Spinal cord (tissue), 10 donors: ENCODE data around the gene FNIP1. TPM values are rescaled to one million over a fixed set of nuclear protein-coding genes. Genes with fewer than 3 reads are reported as not detected.
"Not testable (repeated sequence)": the region's sequence is repeated elsewhere in the genome, so short reads cannot be mapped to it uniquely, and the experiment has no call there.

Experiments used
- DNase-seq, 6 donors: peaks; one replicate each; pipeline versions ENCODE4 v3.0.0 to v3.0.0-alpha.2; 2013 to 2015; ENCODE audit warnings: low spot score in 6 of 6, low read depth in 4 of 6
- H3K27ac ChIP-seq: one replicate; pipeline ENCODE4 v1.5.1; 2013; ENCODE audit warnings: low read depth, low read length, control low read depth
- H3K27me3 ChIP-seq: one replicate; pipeline ENCODE4 v1.6.1; 2013; ENCODE audit warnings: low read length; ENCODE audit not compliant: control insufficient read depth, insufficient read depth
- H3K36me3 ChIP-seq: one replicate; pipeline ENCODE4 v1.6.1; 2013; ENCODE audit warnings: low read length; ENCODE audit not compliant: control insufficient read depth, insufficient read depth
- H3K4me1 ChIP-seq: one replicate; pipeline ENCODE4 v1.6.1; 2013; ENCODE audit warnings: low read length; ENCODE audit not compliant: control insufficient read depth, insufficient read depth
- H3K4me3 ChIP-seq: one replicate; pipeline ENCODE4 v1.5.1; 2013; ENCODE audit warnings: low read depth, low read length, control low read depth
- H3K9me3 ChIP-seq: one replicate; pipeline ENCODE4 v1.6.1; 2013; ENCODE audit warnings: low read length; ENCODE audit not compliant: control insufficient read depth, insufficient read depth
- WGBS: methylation state at CpG from one replicate; pipeline ENCODE4 v1.1.5; 2013; ENCODE audit warnings: missing lambda C conversion rate; ENCODE audit not compliant: insufficient coverage; 5-methylcytosine and 5-hydroxymethylcytosine counted together
- polyA plus RNA-seq, 2 donors: library from polyadenylated mRNA; unstranded; fragments of 120-200 nt; gene quantifications; one replicate each; pipeline ENCODE4 v1.2.1, GENCODE V29; 2013; ENCODE audit not compliant: insufficient read length in 2 of 2
- total RNA-seq, 2 donors: library from RNA; depleted of rRNA in 1 of 2; stranded (reverse); fragments of 120-200 nt in 1 of 2; fragments of >200 nt in 1 of 2; gene quantifications; one replicate each; pipeline versions ENCODE4 v1.2.3 to v1.2.4, GENCODE V29; 2013 to 2014
- donor health status: healthy.

The FNIP1 gene
- total and polyA plus RNA-seq, 4 donors = 17.8 to 62.7 (median 26.3) TPM

DNA sequence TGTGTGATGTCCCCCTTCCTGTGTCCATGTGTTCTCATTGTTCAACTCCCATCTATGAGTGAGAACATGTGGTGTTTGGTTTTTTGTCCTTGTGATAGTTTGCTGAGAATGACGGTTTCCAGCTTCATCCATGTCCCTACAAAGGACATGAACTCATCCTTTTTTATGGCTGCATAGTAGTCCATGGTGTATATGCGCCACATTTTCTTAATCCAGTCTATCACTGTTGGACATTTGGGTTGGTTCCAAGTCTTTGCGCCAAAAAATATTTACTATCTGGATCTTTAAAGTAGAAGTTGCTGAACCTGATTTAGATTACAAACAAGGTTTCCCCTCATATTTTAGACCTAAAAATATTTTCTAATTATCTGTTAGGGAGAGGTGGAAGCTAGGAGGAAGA, 79.7 kb downstream of the FNIP1 start:
- DNase-seq = not testable (repeated sequence)

DNA sequence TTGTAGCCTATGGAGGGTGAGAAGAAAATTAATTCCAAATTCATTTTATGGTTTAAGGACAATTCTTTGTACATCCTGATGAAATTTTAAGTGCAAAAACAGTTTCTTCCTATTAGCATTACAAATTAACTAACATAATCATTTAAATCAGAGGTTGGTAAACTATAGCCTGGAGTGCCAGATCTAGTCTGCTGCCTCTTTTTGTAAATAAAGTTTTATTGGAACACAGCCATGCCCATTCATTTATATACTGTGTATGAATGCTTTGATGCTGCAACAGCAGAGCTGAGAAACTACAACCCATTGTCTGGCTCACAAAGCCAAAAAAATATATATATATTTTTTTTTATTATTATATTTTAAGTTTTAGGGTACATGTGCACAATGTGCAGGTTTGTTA, 80.2 kb downstream of the FNIP1 start:
- no peak overlapping the region for H3K27ac ChIP-seq
- H3K4me1 ChIP-seq = no peaks in the 10 kb centered on the region
- no peak overlapping the region for H3K4me3 ChIP-seq
- no peaks in the 10 kb centered on the region for H3K27me3 ChIP-seq
- H3K36me3 ChIP-seq = no peaks in the 10 kb centered on the region
- H3K9me3 ChIP-seq = peaks cover 3% of the 10 kb centered on the region
- no peak for DNase-seq

More for the DNA sequence above, 79.7 kb downstream of the FNIP1 start:
- H3K4me3 ChIP-seq, H3K36me3 ChIP-seq, H3K27ac ChIP-seq, H3K27me3 ChIP-seq, H3K4me1 ChIP-seq, H3K9me3 ChIP-seq: not testable (repeated sequence)
- WGBS = no CpG with 5 or more reads among the region's 3 CpGs

DNA sequence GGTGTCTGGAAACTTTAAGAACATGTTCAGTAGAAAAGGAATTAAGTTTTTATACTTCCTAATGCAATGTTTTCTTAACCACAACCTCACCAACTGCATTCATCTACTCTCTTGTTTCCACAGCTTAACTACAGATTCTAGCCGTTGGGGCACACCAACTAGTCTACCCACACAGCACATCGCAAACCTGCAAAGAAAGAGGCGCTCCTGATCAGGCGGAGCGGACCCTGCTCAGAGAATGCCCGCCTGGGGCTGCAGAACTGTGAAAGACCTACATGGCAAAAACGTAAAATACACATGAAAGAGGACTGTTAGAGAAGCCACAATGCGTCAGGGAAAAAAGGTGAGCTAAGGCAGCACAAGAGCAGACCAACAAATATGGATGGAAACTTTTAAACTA, 86.4 kb downstream of the FNIP1 start:
- H3K4me3 ChIP-seq = no peak overlapping the region

DNA sequence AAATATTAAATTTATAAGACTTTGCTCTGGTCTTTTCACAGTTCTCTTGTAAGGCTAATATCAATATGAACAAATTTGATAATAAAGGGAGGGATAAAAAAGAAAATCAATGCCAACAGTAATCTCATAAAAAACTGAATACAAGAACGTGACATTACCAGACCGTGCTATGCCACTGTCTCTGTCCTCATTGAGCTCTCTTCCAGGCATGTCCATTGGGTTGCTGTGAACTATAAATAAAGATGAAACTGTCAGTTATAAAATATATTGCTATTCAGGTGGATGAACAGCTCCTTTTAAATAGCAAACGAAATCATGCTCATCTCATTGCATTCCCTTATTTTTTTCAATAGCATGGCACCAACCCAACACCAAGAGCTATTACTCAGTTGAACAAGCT, 87.8 kb downstream of the FNIP1 start:
- no CpG with 5 or more reads among the region's 3 CpGs for WGBS
- no peak overlapping the region for H3K4me3 ChIP-seq
- no peaks in the 10 kb centered on the region for H3K9me3 ChIP-seq
- no peaks in the 10 kb centered on the region for H3K27me3 ChIP-seq
- H3K36me3 ChIP-seq = peaks cover 6% of the 10 kb centered on the region
- no peak for DNase-seq
- no peaks in the 10 kb centered on the region for H3K4me1 ChIP-seq
- no peak overlapping the region for H3K27ac ChIP-seq

More for the DNA sequence above, 86.4 kb downstream of the FNIP1 start:
- Histone ChIP-seq H3K9me3 (no peaks in the 10 kb centered on the region), H3K27ac (no peak overlapping the region), H3K36me3 (peaks cover 1% of the 10 kb centered on the region), H3K4me1 (no peaks in the 10 kb centered on the region), H3K27me3 (no peaks in the 10 kb centered on the region)
- WGBS = 79% methylated on average over 3 of the region's 8 CpGs
- DNase-seq = no peak

DNA sequence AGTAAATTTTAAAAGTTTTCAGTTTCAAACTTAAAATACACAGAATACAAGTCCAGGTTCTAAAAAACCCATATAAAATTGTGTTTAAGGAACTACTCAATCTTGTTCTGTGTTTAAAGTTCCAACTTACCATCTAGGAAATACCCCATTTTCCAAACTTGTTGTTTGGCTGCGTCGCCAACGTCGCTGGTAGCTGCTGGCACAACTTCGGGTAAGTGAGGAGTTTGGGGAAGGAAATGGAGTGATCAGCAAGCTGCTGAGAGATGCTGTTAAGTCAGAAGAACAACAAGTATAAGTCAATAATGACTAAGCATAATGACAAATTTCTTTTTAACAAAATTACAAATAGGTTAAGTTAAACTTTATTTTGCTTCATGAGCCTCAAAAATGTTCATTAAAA, 90.5 kb downstream of the FNIP1 start:
- Histone ChIP-seq H3K4me3 (no peak overlapping the region), H3K27ac (no peak overlapping the region), H3K4me1 (no peaks in the 10 kb centered on the region), H3K9me3 (no peaks in the 10 kb centered on the region), H3K36me3 (peaks cover 6% of the 10 kb centered on the region), H3K27me3 (no peaks in the 10 kb centered on the region)
- WGBS = no CpG with 5 or more reads among the region's 5 CpGs
- no peak for DNase-seq

DNA sequence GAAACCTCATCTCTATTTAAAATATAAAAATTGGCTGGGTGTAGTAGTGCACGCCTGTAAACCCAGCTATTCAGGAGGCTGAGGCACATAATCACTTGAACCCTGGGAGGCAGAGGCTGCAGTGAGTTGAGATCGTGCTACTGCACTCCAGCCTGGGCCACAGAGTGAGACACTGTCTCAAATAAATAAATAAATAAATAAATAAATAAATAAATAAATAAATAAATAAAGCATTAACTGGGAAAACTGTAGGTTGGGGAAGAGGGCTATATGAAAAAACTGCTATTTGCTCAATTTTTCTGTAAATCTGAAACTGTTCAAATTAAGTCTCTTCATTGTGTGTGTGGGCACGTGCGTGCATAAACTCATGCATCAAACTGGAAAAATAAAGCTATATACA, 101.9 kb downstream of the FNIP1 start:
- no CpG with 5 or more reads among the region's 4 CpGs for WGBS
- no peak overlapping the region for H3K4me3 ChIP-seq
- peaks cover 2% of the 10 kb centered on the region for H3K9me3 ChIP-seq
- H3K27me3 ChIP-seq = no peaks in the 10 kb centered on the region
- DNase-seq = no peak
- no peak overlapping the region for H3K27ac ChIP-seq
- peaks cover 5% of the 10 kb centered on the region for H3K36me3 ChIP-seq
- H3K4me1 ChIP-seq = no peaks in the 10 kb centered on the region

DNA sequence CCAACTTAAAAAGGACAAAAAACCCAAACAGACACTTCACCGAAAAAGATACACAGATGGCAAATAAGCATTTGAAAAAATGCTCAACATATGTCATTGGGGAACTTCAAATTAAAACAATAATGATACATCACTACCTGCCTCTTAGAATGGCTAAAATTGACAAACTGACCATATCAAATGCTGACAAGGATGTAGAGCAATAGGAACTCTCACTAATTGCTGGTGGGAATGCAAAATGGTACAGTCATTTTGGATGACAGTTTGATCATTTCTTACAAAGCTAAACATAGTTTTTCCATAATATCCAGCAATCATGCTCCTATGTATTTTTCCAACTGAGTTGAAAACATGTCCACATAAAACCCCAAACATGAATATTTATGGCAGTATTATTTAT, 102.9 kb downstream of the FNIP1 start:
- no CpG with 5 or more reads among the region's 1 CpG for WGBS
- Histone ChIP-seq H3K9me3 (peaks cover 2% of the 10 kb centered on the region), H3K4me1 (no peaks in the 10 kb centered on the region), H3K36me3 (peaks cover 5% of the 10 kb centered on the region), H3K27me3 (no peaks in the 10 kb centered on the region), H3K27ac (no peak overlapping the region), H3K4me3 (no peak overlapping the region)
- DNase-seq = no peak

DNA sequence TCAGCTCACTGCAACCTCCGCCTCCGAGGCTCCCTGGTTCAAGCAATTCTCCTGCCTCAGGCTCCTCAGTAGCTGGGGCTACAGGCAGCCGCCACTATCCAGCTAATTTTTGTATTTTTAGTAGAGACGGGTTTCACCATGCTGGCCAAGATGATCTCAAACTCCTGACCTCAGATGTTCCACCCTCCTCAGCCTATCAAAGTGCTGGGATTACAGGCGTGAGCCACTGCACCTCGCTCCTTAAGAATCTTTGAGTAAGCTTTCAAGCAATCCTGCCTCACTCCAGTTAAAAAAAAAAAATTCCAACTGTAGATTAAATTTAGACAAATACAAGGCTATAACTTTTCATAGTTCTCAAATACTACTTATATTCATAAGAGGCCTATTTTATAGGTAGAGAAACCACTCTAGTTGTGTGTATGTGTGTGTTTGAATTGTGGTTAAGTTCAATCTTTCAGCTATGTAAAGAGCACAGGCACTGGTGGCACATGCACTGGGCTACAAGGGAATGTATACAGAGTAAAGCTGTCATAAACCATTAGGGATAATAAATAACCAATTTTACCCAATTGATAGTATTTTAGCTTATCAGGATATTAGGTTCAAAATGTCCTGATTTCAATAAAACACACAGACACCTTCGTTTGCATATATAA, 111.2 kb downstream of the FNIP1 start:
- Histone ChIP-seq H3K27me3 (no peaks in the 10 kb centered on the region), H3K9me3 (no peaks in the 10 kb centered on the region), H3K4me1 (no peaks in the 10 kb centered on the region), H3K4me3 (no peak overlapping the region), H3K36me3 (no peaks in the 10 kb centered on the region), H3K27ac (no peak overlapping the region)
- 100% methylated on average over 3 of the region's 7 CpGs for WGBS
- no peak for DNase-seq

DNA sequence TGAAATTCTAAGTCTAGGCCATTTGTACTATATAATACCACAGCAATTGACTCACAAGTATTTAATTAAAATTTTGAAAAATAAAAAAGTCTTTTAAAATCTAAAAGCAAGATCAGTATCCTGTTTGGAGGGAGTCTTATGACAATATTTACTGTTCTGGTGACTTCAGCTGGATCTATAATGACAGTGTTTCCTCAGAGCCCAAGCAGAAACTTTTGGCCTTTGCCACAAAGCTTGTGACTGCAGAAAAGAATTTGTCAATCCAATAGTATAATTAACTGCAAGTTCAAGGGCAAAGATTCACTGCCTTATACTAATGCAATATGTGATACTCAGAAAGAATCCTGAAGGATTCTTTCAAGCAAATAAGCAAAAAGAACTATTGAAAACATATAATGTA, 112.2 kb downstream of the FNIP1 start:
- DNase-seq = no peak
- Histone ChIP-seq H3K4me3 (no peak overlapping the region), H3K27me3 (no peaks in the 10 kb centered on the region), H3K4me1 (no peaks in the 10 kb centered on the region), H3K36me3 (peaks cover 3% of the 10 kb centered on the region), H3K27ac (no peak overlapping the region), H3K9me3 (no peaks in the 10 kb centered on the region)

DNA sequence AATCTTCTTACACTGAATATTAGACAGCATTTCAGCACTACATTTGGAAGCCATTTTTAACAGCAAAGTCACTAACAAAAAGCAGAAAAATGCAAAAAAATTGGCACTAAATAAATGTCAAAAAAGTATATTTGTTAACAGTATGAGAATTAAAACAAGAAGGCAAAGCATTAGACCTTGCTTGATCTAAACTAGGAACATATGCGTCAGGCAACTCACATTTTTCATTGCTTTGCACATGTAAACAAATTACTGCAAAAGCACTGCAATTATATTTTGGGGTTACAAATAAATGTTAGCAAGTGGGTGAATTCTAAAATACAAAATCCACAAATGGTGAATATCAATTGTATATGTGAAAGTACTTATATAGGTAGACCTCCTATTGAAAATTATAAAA, 112.8 kb downstream of the FNIP1 start:
- no peaks in the 10 kb centered on the region for H3K27me3 ChIP-seq
- DNase-seq = no peak
- no peaks in the 10 kb centered on the region for H3K4me1 ChIP-seq
- peaks cover 5% of the 10 kb centered on the region for H3K36me3 ChIP-seq
- no peak overlapping the region for H3K27ac ChIP-seq
- WGBS = no CpG with 5 or more reads among the region's 1 CpG
- H3K4me3 ChIP-seq = no peak overlapping the region
- no peaks in the 10 kb centered on the region for H3K9me3 ChIP-seq
